Measurements from ENCODE around the gene SKIC3. TPM values are rescaled to one million over a fixed set of nuclear protein-coding genes. Genes with fewer than 3 reads are reported as not detected.

Gene SKIC3
- total and polyA plus RNA-seq, 4 donors, result 13.4 to 53.8 (median 29.0) TPM

DNA sequence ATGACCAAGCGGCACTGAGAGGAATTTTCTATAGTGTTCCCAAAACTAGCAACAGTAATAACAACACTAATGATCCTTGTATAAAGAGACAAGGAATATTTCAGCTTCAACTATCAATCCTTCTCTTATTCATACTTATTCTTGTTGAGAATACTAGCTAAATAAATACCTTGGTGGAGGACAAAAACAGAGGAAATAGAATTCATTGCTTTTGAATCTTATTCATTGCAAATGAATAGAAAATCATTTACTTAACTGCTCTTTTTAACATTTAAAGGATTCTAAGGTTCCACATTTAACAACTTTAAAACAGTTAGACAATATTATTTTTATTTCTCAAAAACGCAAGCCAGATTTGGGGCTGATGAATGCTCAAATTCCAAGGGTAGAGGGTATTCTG lies 22.4 kb downstream of the SKIC3 start:
- Histone ChIP-seq H3K9me3 (ENCODE audit: control insufficient read depth in 4 of 4, low read length in 3 of 4) (no peaks in the 10 kb centered on the region), H3K36me3 (ENCODE audit: control insufficient read depth in 4 of 4, insufficient read depth in 3 of 4, low read depth in 1 of 4, low read length in 3 of 4) (peaks cover 4 to 40% (median 29%) of the 10 kb centered on the region in 4 donors)
- WGBS, result 98% methylated on average over 2 of the region's 2 CpGs

DNA sequence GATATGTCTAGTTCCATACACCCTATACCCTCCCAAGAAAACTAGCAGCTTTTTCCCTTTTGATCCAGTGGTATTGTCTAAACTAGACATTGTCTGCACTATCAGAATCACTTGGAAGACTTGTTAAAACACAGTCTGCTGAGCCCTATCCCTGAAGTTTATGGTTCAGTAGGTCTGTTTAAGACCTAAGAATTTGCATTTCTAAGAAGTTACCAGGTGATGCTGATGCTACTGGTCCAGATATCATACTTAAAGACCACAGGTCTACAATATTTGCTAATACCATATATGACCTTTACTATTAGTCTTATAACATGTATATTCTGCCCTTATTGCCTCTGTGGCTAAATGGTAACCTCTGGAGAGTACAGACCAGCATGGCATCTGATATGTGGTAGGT lies 23.3 kb downstream of the SKIC3 start:
- TF ChIP-seq, protein P1, sequence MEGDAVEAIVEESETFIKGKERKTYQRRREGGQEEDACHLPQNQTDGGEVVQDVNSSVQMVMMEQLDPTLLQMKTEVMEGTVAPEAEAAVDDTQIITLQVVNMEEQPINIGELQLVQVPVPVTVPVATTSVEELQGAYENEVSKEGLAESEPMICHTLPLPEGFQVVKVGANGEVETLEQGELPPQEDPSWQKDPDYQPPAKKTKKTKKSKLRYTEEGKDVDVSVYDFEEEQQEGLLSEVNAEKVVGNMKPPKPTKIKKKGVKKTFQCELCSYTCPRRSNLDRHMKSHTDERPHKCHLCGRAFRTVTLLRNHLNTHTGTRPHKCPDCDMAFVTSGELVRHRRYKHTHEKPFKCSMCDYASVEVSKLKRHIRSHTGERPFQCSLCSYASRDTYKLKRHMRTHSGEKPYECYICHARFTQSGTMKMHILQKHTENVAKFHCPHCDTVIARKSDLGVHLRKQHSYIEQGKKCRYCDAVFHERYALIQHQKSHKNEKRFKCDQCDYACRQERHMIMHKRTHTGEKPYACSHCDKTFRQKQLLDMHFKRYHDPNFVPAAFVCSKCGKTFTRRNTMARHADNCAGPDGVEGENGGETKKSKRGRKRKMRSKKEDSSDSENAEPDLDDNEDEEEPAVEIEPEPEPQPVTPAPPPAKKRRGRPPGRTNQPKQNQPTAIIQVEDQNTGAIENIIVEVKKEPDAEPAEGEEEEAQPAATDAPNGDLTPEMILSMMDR (IDR thresholded peaks at IDR 0.05; ENCODE audit: low read depth, low read length, missing input control), result no peak
- no peak for TF ChIP-seq NR2F2 (IDR thresholded peaks at IDR 0.05)
- TF ChIP-seq RAD21 (IDR thresholded peaks at IDR 0.05), result no peak
- no peak for TF ChIP-seq RXRA (IDR thresholded peaks at IDR 0.05)
- TF ChIP-seq EGR1 (IDR thresholded peaks at IDR 0.05; ENCODE audit: low read depth in 2 of 2), result no peak
- TF ChIP-seq, protein P2, sequence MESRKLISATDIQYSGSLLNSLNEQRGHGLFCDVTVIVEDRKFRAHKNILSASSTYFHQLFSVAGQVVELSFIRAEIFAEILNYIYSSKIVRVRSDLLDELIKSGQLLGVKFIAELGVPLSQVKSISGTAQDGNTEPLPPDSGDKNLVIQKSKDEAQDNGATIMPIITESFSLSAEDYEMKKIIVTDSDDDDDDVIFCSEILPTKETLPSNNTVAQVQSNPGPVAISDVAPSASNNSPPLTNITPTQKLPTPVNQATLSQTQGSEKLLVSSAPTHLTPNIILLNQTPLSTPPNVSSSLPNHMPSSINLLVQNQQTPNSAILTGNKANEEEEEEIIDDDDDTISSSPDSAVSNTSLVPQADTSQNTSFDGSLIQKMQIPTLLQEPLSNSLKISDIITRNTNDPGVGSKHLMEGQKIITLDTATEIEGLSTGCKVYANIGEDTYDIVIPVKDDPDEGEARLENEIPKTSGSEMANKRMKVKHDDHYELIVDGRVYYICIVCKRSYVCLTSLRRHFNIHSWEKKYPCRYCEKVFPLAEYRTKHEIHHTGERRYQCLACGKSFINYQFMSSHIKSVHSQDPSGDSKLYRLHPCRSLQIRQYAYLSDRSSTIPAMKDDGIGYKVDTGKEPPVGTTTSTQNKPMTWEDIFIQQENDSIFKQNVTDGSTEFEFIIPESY (IDR thresholded peaks at IDR 0.05), result no peak
- TF ChIP-seq FOXA2 (IDR thresholded peaks at IDR 0.05), result no peak
- TF ChIP-seq SP1 (IDR thresholded peaks at IDR 0.05), result no peak
- Histone ChIP-seq H3K27me3 (ENCODE audit: control insufficient read depth in 4 of 4, insufficient read depth in 4 of 4, low read length in 3 of 4) (no peaks in the 10 kb centered on the region), H3K36me3 (ENCODE audit: control insufficient read depth in 4 of 4, insufficient read depth in 3 of 4, low read depth in 1 of 4, low read length in 3 of 4) (peaks cover 4 to 42% (median 28%) of the 10 kb centered on the region in 4 donors), H3K4me1 (ENCODE audit: control insufficient read depth in 4 of 4, insufficient read depth in 4 of 4, low read length in 3 of 4) (no peaks in the 10 kb centered on the region), H3K27ac (ENCODE audit: low read depth in 1 of 2, low read length in 2 of 2) (no peak overlapping the region), H3K9me3 (ENCODE audit: control insufficient read depth in 4 of 4, low read length in 3 of 4) (no peaks in the 10 kb centered on the region), H3K9ac (ENCODE audit: low read depth in 1 of 2, low read length in 2 of 2) (no peak overlapping the region), H3K4me3 (ENCODE audit: low read depth in 1 of 3, low read length in 3 of 3) (no peak overlapping the region)
- DNase-seq (ENCODE audit: low spot score), result no peak

More for the DNA sequence above, 22.4 kb downstream of the SKIC3 start:
- TF ChIP-seq, protein P3, sequence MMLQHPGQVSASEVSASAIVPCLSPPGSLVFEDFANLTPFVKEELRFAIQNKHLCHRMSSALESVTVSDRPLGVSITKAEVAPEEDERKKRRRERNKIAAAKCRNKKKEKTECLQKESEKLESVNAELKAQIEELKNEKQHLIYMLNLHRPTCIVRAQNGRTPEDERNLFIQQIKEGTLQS (IDR thresholded peaks at IDR 0.05), result no peak
- TF ChIP-seq YY1 (IDR thresholded peaks at IDR 0.05) (no peak), JUND (IDR thresholded peaks at IDR 0.05) (no peak), SP1 (IDR thresholded peaks at IDR 0.05) (no peak), GABPA (IDR thresholded peaks at IDR 0.05 in 1 of 2, conservative IDR thresholded peaks at IDR 0.05 in 1 of 2) (no peak), FOXA1 (IDR thresholded peaks at IDR 0.05) (no peak), TAF1 (conservative IDR thresholded peaks at IDR 0.05) (no peak), EGR1 (IDR thresholded peaks at IDR 0.05; ENCODE audit: low read depth in 2 of 2) (no peak), RXRA (IDR thresholded peaks at IDR 0.05) (no peak), HNF4A (conservative IDR thresholded peaks at IDR 0.05) (no peak), FOXA2 (IDR thresholded peaks at IDR 0.05) (no peak), NR2F2 (IDR thresholded peaks at IDR 0.05) (no peak), RAD21 (IDR thresholded peaks at IDR 0.05) (no peak), HNF4G (IDR thresholded peaks at IDR 0.05) (no peak)
- TF ChIP-seq, protein P4, sequence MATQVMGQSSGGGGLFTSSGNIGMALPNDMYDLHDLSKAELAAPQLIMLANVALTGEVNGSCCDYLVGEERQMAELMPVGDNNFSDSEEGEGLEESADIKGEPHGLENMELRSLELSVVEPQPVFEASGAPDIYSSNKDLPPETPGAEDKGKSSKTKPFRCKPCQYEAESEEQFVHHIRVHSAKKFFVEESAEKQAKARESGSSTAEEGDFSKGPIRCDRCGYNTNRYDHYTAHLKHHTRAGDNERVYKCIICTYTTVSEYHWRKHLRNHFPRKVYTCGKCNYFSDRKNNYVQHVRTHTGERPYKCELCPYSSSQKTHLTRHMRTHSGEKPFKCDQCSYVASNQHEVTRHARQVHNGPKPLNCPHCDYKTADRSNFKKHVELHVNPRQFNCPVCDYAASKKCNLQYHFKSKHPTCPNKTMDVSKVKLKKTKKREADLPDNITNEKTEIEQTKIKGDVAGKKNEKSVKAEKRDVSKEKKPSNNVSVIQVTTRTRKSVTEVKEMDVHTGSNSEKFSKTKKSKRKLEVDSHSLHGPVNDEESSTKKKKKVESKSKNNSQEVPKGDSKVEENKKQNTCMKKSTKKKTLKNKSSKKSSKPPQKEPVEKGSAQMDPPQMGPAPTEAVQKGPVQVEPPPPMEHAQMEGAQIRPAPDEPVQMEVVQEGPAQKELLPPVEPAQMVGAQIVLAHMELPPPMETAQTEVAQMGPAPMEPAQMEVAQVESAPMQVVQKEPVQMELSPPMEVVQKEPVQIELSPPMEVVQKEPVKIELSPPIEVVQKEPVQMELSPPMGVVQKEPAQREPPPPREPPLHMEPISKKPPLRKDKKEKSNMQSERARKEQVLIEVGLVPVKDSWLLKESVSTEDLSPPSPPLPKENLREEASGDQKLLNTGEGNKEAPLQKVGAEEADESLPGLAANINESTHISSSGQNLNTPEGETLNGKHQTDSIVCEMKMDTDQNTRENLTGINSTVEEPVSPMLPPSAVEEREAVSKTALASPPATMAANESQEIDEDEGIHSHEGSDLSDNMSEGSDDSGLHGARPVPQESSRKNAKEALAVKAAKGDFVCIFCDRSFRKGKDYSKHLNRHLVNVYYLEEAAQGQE (IDR thresholded peaks at IDR 0.05), result no peak
- TF ChIP-seq, protein P2 (IDR thresholded peaks at IDR 0.05), result no peak
- TF ChIP-seq, protein P1 (IDR thresholded peaks at IDR 0.05; ENCODE audit: low read depth, low read length, missing input control), result no peak
- TF ChIP-seq, protein P5, sequence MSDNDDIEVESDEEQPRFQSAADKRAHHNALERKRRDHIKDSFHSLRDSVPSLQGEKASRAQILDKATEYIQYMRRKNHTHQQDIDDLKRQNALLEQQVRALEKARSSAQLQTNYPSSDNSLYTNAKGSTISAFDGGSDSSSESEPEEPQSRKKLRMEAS (IDR thresholded peaks at IDR 0.05), result no peak
- DNase-seq (ENCODE audit: low spot score), result no peak
- Histone ChIP-seq H3K4me1 (ENCODE audit: control insufficient read depth in 4 of 4, insufficient read depth in 4 of 4, low read length in 3 of 4) (no peaks in the 10 kb centered on the region), H3K4me3 (ENCODE audit: low read depth in 1 of 3, low read length in 3 of 3) (no peak overlapping the region), H3K27ac (ENCODE audit: low read depth in 1 of 2, low read length in 2 of 2) (no peak overlapping the region), H3K9ac (ENCODE audit: low read depth in 1 of 2, low read length in 2 of 2) (no peak overlapping the region), H3K27me3 (ENCODE audit: control insufficient read depth in 4 of 4, insufficient read depth in 4 of 4, low read length in 3 of 4) (no peaks in the 10 kb centered on the region)
